Measurements from ENCODE around the gene SMARCD1. TPM values are rescaled to one million over a fixed set of nuclear protein-coding genes. Genes with fewer than 3 reads are reported as not detected.

SMARCD1 gene
- total and polyA plus RNA-seq, 8 donors: 2.9 to 75.9 (median 18.6) TPM

GRCh38 chr12:50105913-50106450 lies 20.8 kb downstream of the SMARCD1 start:
- TF ChIP-seq POLR2AphosphoS5 (IDR thresholded peaks at IDR 0.05): no peak
- no peak for TF ChIP-seq POLR2A (IDR thresholded peaks at IDR 0.05)
- TF ChIP-seq EP300 (IDR thresholded peaks at IDR 0.05): no peak
- TF ChIP-seq CTCF (IDR thresholded peaks at IDR 0.05): no peak
- intact Hi-C loops (cut with DNase I; ENCODE audit: low total_unique reads): loop anchor here (10.0 kb wide), 1 partner anchor 69 kb away; no protein-coding TSS in a partner anchor
- 94 to 97% (median 95%) methylated on average over 12 of the region's 12 CpGs for WGBS, 5 donors
- Histone ChIP-seq H3K9me3 (no peaks in the 10 kb centered on the region), H3K4me3 (no peak overlapping the region), H3K4me1 (peaks cover 29 to 50% (median 41%) of the 10 kb centered on the region in 4 donors), H3K36me3 (peaks cover 0 to 9% (median 4%) of the 10 kb centered on the region in 4 donors), H3K27ac (no peak overlapping the region), H3K27me3 (no peaks in the 10 kb centered on the region)
- DNase-seq: no peak

DNA sequence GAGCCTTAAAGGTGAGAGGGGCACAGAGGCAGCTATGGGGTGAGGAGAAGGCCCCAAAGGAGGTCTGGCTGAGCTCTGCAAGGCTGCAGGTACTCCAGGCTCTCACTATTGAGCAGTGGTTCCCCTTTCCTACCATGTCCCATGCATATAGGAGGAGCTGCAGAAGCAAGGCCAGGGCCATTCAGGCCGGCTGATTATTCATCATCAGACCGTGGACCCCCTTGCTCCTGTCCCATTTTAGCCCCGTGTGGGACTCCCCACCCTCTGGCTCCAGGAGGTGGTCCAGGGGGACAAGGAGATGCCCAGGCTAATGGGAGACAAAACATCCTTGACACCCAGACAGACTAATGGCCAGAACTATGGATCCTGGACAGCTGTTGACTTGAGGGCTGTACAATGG lies 21.8 kb downstream of the SMARCD1 start:
- H3K27ac ChIP-seq: no peak overlapping the region
- H3K36me3 ChIP-seq: peaks cover 0 to 3% (median under 1%) of the 10 kb centered on the region in 4 donors
- intact Hi-C loops (cut with DNase I; ENCODE audit: low total_unique reads): loop anchor here (10.0 kb wide), 1 partner anchor 68 kb away; no protein-coding TSS in a partner anchor
- 74 to 81% (median 76%) methylated on average over 3 of the region's 3 CpGs for WGBS, 5 donors
- no peaks in the 10 kb centered on the region for H3K9me3 ChIP-seq
- no peaks in the 10 kb centered on the region for H3K27me3 ChIP-seq
- H3K4me1 ChIP-seq: peaks cover 34 to 54% (median 47%) of the 10 kb centered on the region in 4 donors
- no peak for DNase-seq
- H3K4me3 ChIP-seq: no peak overlapping the region
- no peak for TF ChIP-seq POLR2AphosphoS5 (IDR thresholded peaks at IDR 0.05)
- TF ChIP-seq POLR2A (IDR thresholded peaks at IDR 0.05): no peak
- no peak for TF ChIP-seq CTCF (IDR thresholded peaks at IDR 0.05)

DNA sequence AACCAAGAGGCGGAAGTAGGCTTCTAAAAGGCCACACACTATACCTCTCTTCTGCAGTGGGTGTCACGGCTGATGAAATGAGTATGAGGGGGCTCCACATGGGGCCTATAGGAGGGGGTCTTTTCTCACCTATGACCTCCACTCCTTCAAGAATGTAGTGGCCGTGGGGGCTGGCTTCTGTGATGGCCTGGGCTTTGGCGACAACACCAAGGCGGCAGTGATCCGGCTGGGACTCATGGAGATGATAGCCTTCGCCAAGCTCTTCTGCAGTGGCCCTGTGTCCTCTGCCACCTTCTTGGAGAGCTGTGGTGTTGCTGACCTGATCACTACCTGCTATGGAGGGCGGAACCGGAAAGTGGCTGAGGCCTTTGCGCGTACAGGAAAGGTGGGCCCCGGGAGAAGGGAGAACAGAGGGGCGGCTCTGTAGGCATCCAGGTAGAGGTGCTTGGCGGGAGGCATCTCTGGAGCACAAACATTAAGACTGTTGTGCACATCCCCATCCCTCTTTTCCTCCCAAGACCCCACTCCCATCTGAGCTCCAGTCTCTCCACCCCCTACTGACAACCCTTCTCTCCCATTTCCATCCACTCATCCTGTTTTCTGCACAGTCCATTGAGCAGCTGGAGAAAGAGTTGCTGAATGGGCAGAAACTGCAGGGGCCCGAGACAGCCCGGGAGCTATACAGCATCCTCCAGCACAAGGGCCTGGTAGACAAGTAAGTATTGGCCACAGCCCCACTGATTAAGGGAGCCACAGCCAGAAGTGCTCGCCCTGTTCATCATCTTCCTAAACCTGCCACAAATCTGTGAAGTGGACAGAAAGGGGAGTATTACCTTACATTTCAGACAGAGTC lies 22.5 kb downstream of the SMARCD1 start:
- no peaks in the 10 kb centered on the region for H3K9me3 ChIP-seq
- no peaks in the 10 kb centered on the region for H3K36me3 ChIP-seq
- TF ChIP-seq POLR2AphosphoS5 (IDR thresholded peaks at IDR 0.05): no peak
- no peak for TF ChIP-seq CTCF (IDR thresholded peaks at IDR 0.05)
- TF ChIP-seq EP300 (IDR thresholded peaks at IDR 0.05): no peak
- no peak for TF ChIP-seq POLR2A (IDR thresholded peaks at IDR 0.05)
- peaks cover 34 to 51% (median 45%) of the 10 kb centered on the region in 4 donors for H3K4me1 ChIP-seq
- no peaks in the 10 kb centered on the region for H3K27me3 ChIP-seq
- WGBS, 5 donors: 93 to 97% (median 95%) methylated on average over 17 of the region's 17 CpGs
- H3K4me3 ChIP-seq: no peak overlapping the region
- H3K27ac ChIP-seq: no peak overlapping the region
- intact Hi-C loops (cut with DNase I; ENCODE audit: low total_unique reads): loop anchor here (10.0 kb wide), 1 partner anchor 67 kb away; no protein-coding TSS in a partner anchor
- DNase-seq: no peak

DNA sequence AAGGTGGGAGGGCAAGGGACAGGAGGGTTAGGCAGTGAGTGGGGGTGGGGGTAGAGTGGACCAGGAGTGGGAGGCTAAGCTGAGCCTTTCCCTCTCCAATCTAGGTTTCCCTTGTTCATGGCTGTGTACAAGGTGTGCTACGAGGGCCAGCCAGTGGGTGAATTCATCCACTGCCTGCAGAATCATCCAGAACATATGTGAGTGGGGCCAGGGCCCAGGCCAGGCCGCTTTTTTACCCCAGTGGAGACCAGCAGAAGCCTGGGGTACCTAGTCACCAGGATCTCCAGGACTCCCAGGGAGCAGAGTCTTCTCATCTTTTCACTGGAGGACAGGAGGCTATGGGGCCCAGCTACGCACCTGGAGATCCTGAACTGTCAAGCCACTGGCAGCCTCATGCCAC lies 24.2 kb downstream of the SMARCD1 start:
- Histone ChIP-seq H3K4me3 (no peak overlapping the region), H3K9me3 (no peaks in the 10 kb centered on the region), H3K27me3 (no peaks in the 10 kb centered on the region), H3K27ac (peak overlapping the region; percentile 79 to 99 (median 94)), H3K36me3 (no peaks in the 10 kb centered on the region), H3K4me1 (peaks cover 40 to 53% (median 49%) of the 10 kb centered on the region in 4 donors)
- intact Hi-C loops (cut with DNase I; ENCODE audit: low total_unique reads): loop anchor here (10.0 kb wide), 1 partner anchor 65 kb away; no protein-coding TSS in a partner anchor
- TF ChIP-seq EP300 (IDR thresholded peaks at IDR 0.05) (no peak), POLR2AphosphoS5 (IDR thresholded peaks at IDR 0.05) (no peak)
- DNase-seq: no peak
- WGBS, 5 donors: 89 to 100% (median 94%) methylated on average over 3 of the region's 3 CpGs
